ENCODE measurements around the gene DGKA.
"Not testable (repeated sequence)": the region's sequence is repeated elsewhere in the genome, so short reads cannot be mapped to it uniquely, and the experiment has no call there.

Gene DGKA

DNA sequence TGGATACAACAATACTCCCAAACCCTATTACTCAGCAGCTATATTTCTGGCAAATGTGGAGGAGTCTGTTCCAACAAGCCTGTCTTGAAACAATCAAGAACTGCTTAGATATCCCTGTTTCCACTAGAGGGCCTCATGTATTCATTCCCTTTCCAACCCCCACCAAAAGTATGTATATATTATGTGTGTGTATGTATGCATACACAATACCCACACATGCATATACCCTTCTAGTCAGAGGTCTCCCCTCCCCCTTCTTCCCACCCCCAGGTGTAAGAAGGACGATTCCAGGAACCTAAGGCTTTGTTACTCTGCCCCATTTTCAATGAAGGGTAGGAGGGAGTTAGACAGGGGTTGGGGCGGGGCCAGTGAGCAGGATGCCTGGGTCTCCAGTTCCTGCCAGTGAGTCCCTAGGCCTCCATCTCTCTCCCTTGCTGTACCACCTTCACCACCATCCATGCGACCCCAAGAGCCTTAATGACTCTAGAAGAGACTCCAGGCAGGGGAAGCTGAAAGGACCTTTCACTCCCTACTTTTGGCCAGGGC is at the start of gene DGKA:
Gene DGKA, plus strand, starts transcription at position 392 of the 546 bp plus-strand sequence. CDS start 5,342 bp downstream, outside the sequence.
- DNase-seq: peak; percentile 86

DNA sequence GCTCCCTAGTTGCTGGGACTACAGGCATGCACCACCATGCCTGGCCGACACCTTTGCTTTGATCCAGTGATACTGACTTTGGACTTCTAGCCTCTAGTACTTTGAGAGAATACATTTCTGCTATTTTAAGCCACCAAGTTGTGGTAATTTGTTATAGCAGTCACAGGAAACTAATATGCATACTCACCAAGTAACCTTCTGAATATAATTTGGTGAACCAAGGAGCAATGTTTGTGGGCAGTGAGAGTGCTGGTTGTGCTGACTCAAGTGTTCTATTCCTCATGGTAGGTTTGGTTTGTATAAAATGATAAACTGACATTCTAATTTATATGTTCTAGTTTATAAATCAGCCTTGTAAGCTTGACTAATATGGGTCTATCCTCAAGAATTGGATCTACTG is 45.8 kb upstream of the DGKA start:
- DNase-seq: no peak

DNA sequence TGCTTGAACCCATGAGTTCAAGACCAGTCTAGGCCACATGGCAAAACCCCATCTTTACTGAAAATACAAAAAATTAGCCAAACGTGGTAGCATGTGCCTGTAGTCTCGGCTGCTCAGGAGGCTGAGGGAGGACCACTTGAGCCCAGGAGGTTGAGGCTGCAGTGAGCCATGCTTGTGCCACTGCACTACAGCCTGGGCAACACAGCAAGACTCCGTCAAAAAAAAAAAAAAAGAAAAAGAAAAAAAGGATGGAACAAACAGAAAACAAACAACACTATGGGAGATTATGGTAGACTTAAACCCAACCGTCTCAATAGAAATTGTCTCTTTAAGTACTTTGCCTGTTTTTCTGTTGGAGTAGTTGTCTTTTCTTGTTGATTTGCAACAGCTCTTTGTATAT is 39.7 kb upstream of the DGKA start:
- DNase-seq: no peak

DNA sequence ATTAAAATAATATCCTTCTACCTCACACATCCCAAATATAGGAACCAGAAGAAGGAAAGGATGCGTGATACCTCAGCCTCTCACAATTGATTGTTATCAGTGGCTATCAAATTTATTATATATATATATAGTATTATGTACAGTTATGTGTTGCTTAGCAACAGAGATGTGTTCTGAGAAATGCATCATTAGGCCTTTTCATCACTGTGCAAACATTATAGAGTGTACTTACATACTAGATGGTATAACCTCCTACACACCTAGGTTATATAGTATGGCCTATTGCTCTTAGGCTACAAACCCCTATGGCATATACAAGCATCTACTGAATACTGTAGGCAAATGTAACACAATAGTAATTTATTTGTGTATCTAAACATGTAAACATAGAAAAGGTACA is 37.2 kb upstream of the DGKA start:
- no peak for DNase-seq

DNA sequence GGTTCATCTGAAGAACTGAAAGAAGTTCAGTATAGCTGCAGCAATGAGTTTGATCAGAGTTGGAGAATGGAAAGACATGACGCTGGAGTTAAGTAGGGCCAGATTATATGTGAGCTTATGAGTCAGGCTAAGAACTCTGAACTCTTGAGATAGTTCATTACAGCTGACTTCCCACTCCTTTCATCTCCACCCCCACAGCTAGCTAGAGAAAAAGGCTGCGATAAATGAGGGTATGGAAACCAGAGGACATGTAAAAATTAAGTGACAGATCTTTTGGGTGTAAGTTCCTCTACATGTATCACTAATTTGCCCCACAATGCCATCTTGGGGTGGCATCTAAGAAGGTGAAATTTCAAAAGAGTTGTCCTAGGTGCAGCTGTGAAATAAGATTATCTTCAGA is 31.9 kb upstream of the DGKA start:
- DNase-seq: no peak

DNA sequence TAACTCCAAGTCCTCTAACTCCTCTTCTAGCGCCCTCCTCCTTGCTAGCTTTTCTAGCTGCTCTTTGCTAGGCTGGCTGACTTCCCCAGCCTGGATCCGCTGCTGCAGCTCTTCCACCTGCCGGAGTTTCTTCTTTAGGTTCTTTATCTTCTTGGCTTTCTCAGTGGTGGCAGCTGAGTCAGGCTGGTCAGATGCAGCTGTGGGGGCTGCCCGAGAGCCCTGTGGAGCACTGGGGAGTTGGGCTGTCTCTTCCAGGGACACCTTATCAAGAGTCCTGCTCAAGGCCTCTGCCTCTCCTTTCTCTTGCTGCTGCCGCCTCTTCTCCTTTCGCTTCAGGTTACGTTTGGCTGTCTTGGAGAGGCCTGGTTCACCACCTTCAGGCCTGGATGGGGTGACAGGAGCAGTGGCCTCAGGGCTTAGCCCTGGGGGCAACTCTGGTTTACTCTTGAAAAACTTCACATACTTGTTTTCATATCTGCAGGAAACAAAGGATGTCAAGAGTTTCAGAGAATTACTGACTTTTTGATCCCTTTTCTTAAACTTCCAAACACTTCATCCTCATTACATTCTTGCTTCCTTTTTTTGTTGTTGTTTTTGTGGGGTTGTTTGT is 29.0 kb upstream of the DGKA start:
- DNase-seq: no peak

DNA sequence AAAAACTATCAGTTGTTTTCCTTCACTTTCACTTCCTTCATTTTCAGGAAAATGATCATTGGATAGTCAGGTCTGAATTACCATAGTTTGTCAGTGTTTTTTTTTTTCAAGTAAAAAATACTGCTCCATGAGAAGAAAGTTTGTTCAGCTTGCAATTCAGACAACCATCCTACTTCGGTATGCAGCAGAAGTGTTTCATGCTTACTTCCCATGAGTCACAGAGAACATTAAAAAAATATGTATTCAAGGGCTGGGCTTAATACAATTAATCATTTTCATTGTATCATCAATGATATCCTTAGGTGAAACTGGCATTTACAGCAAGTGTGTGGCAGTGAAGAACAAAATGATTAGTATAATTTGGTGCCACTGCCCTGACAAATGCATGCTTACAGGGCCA is 24.9 kb upstream of the DGKA start:
- no peak for DNase-seq

DNA sequence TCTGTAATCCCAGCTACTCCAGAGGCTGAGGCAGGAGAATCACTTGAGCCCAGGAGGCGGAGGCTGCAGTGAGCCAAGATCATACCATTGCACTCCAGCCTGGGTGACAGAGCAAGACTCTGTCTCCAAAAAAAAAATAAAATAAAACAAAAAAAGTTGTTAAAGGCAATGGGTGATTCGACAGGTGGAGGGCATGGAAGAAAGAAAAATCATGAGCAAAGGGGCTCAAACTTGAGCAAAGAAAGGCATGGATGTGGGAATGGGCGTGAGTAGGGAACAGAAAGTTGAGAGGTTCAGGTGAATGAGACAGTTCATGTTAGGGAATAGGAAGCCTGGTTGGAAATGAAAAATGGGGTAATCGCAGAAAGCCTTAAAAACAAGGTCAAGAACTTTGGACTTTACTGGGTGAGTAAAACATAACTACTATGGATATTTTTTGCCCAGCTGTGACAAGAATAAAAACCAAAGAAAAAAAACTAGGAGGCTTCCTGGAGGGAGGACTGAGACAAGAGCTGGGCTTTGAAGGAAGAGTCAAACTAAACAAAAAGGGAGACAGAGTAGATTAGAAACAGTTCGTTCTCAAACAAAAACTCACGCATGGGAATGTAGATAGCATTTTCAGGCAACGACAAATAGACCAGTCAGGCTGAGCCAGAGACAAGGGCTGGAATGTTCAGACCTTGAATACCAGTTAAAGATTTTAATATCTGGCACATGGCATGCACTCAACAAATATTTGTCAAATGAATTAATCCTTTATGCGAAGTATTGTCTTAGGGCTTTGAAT is 22.0 kb upstream of the DGKA start:
- peak; percentile 11 for DNase-seq

DNA sequence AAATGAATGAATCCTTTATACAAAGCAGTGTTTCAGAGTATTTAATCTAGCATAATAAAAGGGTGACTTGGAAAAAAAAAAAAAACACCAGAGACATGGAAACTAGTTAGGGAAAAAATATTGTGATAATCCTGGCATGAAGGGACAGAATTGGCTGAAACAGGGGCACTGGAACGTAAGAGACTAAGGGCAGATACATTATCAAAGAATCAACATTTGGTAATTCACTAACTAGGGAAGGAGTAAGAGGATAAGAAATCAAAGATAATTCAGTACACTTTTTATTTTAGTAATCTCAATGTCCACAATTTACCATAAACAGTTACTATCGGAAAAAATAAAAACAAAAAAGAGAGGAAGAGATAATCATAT is 21.5 kb upstream of the DGKA start:
- DNase-seq: no peak

DNA sequence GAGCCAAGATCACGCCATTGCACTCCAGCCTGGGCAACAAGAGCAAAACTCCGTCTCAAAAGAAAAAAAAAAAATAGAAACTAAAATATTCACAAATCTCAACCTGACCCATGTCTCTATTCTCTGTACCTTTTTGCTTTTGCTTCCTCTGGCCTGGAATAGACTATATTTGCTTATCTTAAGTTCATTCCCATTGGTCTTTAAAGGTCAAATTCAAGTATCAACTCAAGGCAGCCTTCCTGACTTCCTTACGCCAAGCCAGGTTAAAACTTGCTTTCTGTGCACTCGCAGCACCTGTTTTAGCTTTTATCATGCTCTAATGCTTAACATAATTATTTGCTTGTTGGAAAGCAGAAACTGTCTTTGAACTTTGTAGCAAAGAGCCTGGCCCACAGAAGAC is 18.1 kb upstream of the DGKA start:
- DNase-seq: no peak

DNA sequence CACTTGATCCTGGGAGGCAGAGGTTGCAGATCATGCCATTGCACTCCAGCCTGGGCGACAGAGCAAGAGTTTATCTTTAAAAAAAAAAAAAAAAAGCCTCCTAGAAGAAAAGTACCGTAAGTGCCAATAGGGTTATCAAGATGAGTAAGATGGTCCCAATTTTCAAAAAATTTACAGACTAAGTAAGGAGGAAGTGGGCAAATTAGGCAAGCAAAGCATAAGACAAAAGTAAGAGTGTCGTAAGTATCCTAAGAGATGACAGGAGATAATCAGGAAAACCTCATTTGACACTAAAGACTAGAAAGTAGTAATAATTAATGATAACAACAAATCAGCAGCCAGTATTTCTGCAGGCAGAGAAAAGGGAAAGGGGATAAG is 15.5 kb upstream of the DGKA start:
- no peak for DNase-seq

DNA sequence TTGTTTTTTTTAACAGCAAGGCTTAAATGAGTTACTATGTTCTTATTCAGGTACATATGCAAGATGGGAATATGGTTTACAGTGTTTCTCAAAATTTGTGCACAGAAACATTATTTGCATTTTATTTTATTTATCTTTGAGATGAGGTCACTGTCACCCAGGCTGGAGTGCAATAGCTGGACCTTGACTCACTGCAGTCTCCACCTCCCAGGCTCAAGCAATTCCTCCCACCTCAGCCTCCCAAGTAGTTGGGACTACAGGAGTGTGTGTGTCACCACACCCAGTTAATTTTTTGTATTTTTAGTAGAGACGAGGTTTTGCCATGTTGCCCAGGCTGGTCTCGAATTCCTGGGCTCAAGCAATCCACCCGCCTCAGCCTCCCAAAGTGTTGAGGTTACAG is 11.9 kb upstream of the DGKA start:
- DNase-seq: not testable (repeated sequence)

DNA sequence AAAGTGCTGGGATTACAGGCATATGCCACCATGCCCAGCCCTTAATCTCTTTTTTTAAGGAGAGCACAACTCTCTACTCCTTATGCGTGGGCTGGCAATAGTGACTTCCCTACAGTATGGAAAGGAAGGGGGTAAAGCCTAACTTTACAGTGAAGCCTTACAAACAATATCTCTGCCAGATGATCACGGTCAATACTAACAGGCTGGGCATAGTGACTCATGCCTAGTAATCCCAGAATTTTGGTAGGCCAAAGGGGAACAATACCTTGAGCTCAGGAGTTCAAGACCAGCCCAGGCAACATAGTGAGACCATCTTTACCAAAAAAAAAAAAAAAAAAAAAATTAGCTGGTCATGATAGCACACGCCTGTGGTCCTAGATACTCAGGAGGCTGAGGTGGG is 8.8 kb upstream of the DGKA start:
- no peak for DNase-seq

DNA sequence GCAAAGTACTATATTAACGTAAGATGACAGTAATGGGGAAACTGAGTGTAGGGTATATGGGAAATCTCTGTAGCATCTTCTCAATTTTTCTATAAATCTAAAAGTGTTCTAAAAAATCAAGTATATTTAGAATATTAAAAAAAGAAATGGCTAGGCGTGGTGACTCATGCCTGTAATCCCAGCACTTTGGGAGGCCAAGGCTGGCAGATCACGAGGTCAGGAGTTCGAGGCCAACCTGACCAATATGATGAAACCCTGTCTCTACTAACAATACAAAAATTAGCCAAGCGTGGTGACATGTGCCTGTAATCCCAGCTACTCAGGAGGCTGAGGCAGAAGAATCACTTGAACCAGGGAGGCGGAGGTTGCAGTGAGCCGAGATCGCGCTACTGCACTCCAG is 7.3 kb upstream of the DGKA start:
- DNase-seq: not testable (repeated sequence)

DNA sequence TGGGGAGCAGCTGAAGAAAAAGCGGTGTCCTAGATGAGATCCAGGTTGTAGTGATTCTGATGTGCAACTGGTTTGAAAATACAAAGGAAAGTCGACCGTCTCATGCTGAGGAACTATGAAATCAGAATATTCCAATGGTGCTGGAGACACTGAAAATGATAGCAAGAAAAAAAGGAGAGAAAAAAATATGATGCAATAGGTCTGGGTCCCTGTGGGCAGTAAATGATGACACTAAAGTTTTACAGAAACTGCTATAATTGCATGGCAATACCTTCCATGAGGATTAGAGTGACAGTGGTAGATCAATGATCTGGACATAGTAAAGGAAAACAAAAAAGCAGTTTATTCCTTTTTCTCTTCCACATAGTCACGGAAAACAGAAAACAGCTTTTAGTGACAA is 5.6 kb upstream of the DGKA start:
- DNase-seq: no peak

DNA sequence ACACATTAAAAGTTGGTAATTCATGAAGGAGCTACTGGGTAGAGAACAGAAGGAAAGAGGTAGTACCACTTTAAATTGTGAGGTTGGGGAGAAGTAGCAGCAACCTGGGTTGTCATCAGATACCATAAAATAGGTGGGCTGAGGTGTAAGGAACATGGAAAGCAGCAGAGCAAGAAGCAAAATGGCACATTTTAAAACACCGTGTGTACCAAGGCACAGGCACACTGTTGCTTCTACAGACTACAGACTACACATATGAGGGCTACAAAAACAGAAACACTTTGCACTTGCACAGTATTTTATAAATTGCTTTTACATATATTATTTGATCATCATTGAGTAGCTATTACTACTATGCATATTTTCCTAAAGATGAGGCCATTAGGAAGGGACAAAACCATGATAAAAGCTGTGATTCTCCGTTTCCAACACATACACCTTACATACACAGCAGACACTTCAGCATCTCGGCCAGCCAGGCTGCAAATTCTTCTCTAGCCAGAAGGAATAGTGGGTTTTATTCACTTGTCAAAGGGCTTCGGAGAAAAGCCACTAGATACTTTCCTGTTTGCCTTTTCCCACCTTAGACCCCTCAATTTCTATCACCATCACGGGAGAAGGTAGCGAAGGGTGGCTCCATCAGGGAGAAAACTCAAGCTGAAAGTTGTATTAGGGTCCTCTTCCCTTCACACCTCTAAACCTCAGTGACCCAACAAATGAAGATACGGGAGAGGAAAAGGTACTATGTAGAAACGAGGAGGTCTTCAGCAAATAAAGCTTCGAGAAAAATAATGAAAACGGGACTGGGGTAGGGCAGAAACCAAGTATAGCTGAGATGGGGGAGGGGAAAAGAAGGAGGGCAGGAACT is 4.9 kb upstream of the DGKA start:
- DNase-seq: no peak

DNA sequence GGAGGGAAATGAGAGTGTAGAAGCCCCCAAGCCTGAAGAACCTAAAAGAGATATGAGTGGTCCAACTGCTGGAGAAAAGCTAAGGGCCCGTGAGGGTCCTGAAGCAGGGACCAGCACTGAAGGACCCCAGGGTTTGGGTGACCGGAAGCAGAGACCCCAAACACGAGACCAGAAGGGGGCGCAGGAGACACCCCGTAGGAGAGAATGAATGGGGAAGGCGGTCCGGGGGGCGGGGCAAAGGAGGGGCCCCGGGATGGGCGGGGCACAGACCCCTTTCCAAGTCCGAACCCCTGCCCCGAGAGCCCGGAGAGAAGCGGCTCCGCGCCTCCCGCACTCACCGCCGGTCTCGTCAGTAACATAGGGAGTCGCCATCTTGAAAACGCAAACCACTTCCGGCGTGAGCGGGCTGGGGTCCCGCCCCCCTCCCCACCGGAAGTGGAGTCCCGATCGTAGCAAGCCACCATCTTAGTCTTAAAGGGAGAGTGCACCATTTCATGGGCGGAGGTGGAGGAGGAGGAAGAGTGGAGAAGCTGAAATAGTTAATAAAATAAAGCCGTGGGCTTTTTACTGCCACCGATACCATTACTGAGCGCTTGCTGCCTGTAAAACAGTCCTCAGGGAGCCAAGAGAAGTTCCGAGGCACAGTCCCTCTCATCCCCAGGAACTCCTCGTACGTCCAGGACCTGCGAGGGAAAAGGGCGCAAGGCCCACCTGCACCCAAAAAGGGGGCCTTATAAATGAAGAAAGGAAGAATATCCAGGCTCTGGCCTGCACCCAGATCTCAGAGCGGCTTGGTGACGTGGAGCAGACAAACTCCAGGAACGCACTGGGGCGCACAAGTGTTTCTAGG is 4.0 kb upstream of the DGKA start:
- peak; percentile 97 for DNase-seq

DNA sequence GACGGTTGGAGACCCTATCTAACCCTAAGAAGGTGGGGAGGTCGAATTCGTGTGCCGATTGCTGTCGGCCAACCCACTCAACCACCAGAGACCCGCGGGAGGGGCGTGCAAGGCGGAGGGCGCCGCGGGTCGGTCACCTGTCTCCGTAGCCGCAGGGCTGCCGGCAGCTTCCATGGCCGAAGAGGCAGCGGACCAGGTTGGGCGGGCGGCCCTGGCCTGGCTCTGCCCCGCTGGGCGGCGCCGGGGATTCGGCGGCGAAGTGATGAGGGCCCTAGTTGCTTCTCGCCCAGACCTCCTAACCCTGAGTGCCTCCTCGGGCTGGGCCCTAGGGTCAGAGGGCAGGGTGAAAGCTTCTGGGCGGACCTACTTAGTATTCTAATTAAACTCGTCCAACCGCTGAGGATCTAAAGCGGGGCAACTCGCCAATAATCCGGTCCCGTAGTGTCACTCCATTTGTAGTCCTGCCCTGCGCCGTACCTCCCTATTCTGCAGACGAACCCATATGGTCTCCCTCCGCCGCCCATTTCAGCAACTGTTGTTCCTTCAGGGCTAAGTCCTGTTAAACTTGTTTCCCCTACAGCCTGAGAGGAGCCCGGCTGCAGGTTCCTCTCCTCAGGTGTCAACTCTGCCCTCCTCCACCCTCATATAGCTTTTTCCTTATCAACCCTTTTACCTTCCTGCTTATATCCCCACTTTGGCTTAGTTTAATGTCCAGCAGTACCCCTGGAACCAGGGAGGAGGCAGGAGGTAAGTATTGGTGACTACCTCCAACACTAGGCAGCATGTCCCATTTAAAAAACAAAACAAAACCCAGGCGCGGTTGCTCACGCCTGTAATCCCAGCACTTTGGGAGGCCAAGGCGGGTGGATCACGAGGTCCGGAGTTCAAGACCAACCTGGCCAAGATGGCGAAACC is 3.1 kb upstream of the DGKA start, which contains the start of gene PYM1:
Gene PYM1, minus strand, starts transcription at position 307 of the 915 bp plus-strand sequence. Its CDS starts 133 bp downstream, at position 174.
- peak; percentile 75 for DNase-seq

DNA sequence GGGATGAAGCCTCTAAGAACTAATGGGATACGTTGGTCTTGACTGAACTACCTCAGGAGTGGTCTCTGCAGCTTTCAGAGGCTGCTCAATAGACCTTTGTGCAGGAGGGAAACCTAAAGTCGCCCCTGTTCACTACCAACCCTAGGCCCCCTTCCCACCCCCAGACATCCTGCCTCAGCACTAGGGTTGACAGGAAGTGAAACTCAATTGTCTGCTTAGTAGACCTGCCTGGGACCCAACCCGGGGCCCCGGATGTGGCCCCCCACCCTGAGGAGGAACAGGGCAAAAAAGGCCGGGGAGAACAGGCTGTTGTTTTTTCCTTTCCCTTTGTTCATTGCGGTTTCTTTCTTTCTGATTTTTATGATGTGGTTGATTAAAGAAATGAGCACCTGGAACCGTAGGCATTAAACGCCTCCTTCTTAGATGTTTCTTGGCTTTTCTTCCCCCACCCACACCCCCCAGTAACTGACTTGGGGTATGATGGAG is 1.6 kb upstream of the DGKA start:
- DNase-seq: no peak

DNA sequence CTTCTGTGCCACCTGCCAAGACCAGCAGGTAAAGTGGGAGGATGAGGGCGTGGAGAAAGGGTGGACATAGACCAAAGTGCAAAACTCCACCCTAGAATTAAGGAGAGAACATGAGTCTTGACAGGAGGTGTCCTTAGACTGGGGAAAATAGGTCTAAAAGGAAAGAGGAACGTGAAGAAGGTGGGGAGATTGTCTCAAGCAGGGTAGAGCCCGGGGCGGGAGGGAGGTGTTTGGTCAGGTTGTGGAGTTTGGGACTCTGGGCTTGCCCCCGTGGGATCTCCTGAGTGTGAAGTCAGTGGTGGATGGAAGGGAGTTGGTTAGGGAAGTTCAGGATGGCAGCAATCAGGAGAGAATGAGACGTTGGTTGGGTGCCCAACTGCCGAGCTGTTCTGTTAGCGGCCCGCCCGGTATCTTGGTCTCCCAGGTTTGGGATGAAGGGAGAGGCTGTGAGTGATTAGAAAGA is 386 bp downstream of the DGKA start:
- no peak for DNase-seq

Measured in eye (tissue), 1 donor.